Upper lobe of left lung (tissue), 6 donors: ENCODE data around the gene MCM3. TPM values are rescaled to one million over a fixed set of nuclear protein-coding genes. Genes with fewer than 3 reads are reported as not detected.

Experiments used
- ATAC-seq, 2 donors: fragments of 200-7000 bp; cut with Tn5 transposase; one replicate each; pipeline ENCODE4 v1.9.1; 2022; ENCODE audit warnings: mild to moderate bottlenecking in 2 of 2, moderate library complexity in 2 of 2; ENCODE audit not compliant: low FRiP score in 2 of 2
- DNase-seq, 2 donors: peaks; one replicate each; pipeline ENCODE4 v3.0.0-alpha.2; 2019 to 2020
- H3K27ac ChIP-seq, 4 donors: fragments of 200-600 bp; sonication (generic); one replicate each; pipeline ENCODE4 v1.5.1; 2016 to 2019
- H3K27me3 ChIP-seq, 4 donors: fragments of 200-600 bp; sonication (generic); one replicate each; pipeline ENCODE4 v1.5.1; 2017 to 2019
- H3K36me3 ChIP-seq, 4 donors: fragments of 200-600 bp; sonication (generic); one replicate each; pipeline ENCODE4 v1.5.1; 2016 to 2019
- H3K4me1 ChIP-seq, 4 donors: fragments of 200-600 bp; sonication (generic); one replicate each; pipeline ENCODE4 v1.5.1; 2018 to 2019
- H3K4me3 ChIP-seq, 4 donors: fragments of 200-600 bp; sonication (generic); one replicate each; pipeline ENCODE4 v1.5.1; 2017 to 2019; ENCODE audit warnings: mild to moderate bottlenecking in 2 of 4, moderate library complexity in 1 of 4
- H3K9me3 ChIP-seq, 4 donors: fragments of 200-600 bp; sonication (generic); one replicate each; pipeline ENCODE4 v1.5.1; 2018 to 2019
- CTCF ChIP-seq, 6 experiments: fragments of 450-650 bp in 4 of 6; fragments of 200-600 bp in 2 of 6; sonication (generic) in 2 of 6; IDR thresholded peaks; one replicate each; pipeline ENCODE4 v1.5.1; 2016 to 2019; ENCODE audit warnings: antibody characterized with exemption in 6 of 6
- EP300 ChIP-seq, 4 donors: sonication (generic); formaldehyde crosslinking; IDR thresholded peaks; one replicate each; pipeline ENCODE4 v1.5.1; 2017; ENCODE audit warnings: antibody characterized with exemption in 4 of 4, control low read depth in 2 of 4
- POLR2A ChIP-seq, 4 donors: fragments of 450-650 bp; IDR thresholded peaks; one replicate each; pipeline ENCODE4 v1.5.1; 2016 to 2017; ENCODE audit warnings: antibody characterized with exemption in 4 of 4, mild to moderate bottlenecking in 2 of 4
- POLR2AphosphoS5 ChIP-seq, 2 donors: sonication (generic); formaldehyde crosslinking; IDR thresholded peaks; one replicate each; pipeline ENCODE4 v1.5.1; 2017; ENCODE audit warnings: antibody characterized with exemption in 2 of 2
- WGBS, 2 donors: methylation state at CpG; one replicate each; pipeline ENCODE4 v1.1.5; 2017 to 2018; 5-methylcytosine and 5-hydroxymethylcytosine counted together
- total RNA-seq, 6 donors: library from RNA; depleted of rRNA in 4 of 6; stranded (reverse); fragments of >200 nt in 4 of 6; gene quantifications; one replicate each; pipeline versions ENCODE4 v1.1.0 to v1.2.1, GENCODE V29; 2016 to 2021
- donor health status: DM: no; HTN: no; CAD: no; lungs with moderate emphysema.
- donor health status: DM: no; HTN: yes; CAD: no; lungs with severe emphysema.

Gene MCM3
- total RNA-seq, 6 donors from 2014 or later, result 20.4 to 35.9 (median 28.2) TPM

GRCh38 chr6:52217761-52218160 is 66.8 kb downstream of the MCM3 start:
- Histone ChIP-seq H3K27me3 (no peaks in the 10 kb centered on the region), H3K27ac (no peak overlapping the region), H3K36me3 (no peaks in the 10 kb centered on the region), H3K4me3 (no peak overlapping the region), H3K9me3 (no peaks in the 10 kb centered on the region), H3K4me1 (no peaks in the 10 kb centered on the region)
- ATAC-seq (no peak), DNase-seq (no peak)
- 85 to 86% methylated on average over 2 of the region's 2 CpGs for WGBS, 2 donors
- TF ChIP-seq CTCF (IDR thresholded peaks at IDR 0.05) (no peak), POLR2AphosphoS5 (IDR thresholded peaks at IDR 0.05) (no peak), POLR2A (IDR thresholded peaks at IDR 0.05) (no peak), EP300 (IDR thresholded peaks at IDR 0.05) (no peak)

GRCh38 chr6:52216932-52217575 is 67.5 kb downstream of the MCM3 start:
- Histone ChIP-seq H3K9me3 (no peaks in the 10 kb centered on the region), H3K4me1 (no peaks in the 10 kb centered on the region), H3K4me3 (no peak overlapping the region), H3K27me3 (no peaks in the 10 kb centered on the region), H3K27ac (no peak overlapping the region), H3K36me3 (no peaks in the 10 kb centered on the region)
- ATAC-seq (no peak), DNase-seq (no peak)
- TF ChIP-seq EP300 (IDR thresholded peaks at IDR 0.05) (no peak), POLR2AphosphoS5 (IDR thresholded peaks at IDR 0.05) (no peak), CTCF (IDR thresholded peaks at IDR 0.05) (no peak), POLR2A (IDR thresholded peaks at IDR 0.05) (no peak)
- WGBS, 2 donors, result 84 to 89% methylated on average over 5 of the region's 5 CpGs

GRCh38 chr6:52215787-52216186 is 68.8 kb downstream of the MCM3 start:
- Histone ChIP-seq H3K27me3 (no peaks in the 10 kb centered on the region), H3K4me1 (no peaks in the 10 kb centered on the region), H3K4me3 (no peak overlapping the region), H3K36me3 (no peaks in the 10 kb centered on the region), H3K27ac (no peak overlapping the region), H3K9me3 (no peaks in the 10 kb centered on the region)
- DNase-seq (no peak), ATAC-seq (no peak)
- TF ChIP-seq POLR2A (IDR thresholded peaks at IDR 0.05) (no peak), POLR2AphosphoS5 (IDR thresholded peaks at IDR 0.05) (no peak), EP300 (IDR thresholded peaks at IDR 0.05) (no peak), CTCF (IDR thresholded peaks at IDR 0.05) (no peak)

Other genes with a start within 250 kb of the MCM3 start
- gene PKHD1, start 197.1 kb downstream of the MCM3 start, total RNA-seq, result 1 to 10 TPM in 1 of 6 donors, under 1 TPM in 5; 0.10 to 1.0 (median 0.34) TPM
- gene IL17A, start 98.4 kb downstream of the MCM3 start, total RNA-seq, result not detected
- gene IL17F, start 40.2 kb downstream of the MCM3 start, total RNA-seq, result not detected
- 10 to 100 TPM in 3 of 6 donors, 1 to 10 TPM in 3; 3.4 to 21.6 (median 9.3) TPM for gene PAQR8, start 77.4 kb upstream of the MCM3 start, total RNA-seq
- gene EFHC1, start 135.6 kb upstream of the MCM3 start, total RNA-seq, result 10 to 100 TPM; 16.2 to 96.4 (median 21.6) TPM